Measurements from ENCODE around the gene PRRX2.

PRRX2 gene

DNA sequence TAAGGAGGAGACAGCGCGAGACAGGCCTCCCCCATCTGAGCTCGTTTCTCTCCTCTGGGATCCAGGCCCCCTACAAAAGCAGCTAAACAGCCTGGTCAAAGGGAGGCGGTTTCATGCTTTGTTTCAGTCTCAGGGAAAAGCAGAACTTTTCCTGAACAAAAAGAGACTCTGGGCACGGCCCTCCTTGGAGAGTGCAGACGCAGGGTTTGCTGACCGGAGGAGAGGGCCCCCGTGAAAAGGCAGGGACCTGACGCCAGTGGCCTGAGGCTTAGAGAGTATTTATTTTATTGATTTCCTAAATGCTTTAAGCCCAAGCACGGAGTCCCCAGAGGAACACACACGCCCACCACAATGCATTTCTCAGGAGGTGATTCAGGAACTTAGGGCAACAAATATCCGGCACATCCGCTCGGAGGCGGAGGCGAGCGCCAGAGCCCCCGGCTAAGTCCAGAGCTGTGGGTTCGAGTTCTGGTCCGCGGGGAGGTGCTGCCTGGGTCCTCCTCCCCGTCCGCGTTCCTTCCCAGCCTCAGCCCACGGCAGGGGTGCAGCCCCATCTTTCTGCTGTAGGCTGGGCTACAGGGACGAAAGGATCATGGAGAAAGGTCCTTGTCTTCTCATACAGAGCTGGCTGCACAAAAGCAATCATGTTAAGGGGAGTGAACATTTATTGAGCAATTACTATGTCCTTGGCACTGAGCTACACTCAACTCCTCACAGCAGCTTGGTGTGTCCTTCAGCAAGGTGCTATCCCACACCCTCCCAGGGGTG lies 47.4 kb downstream of the PRRX2 start (continued):
- TF ChIP-seq ZNF174 (tag by site-specific recombination; IDR thresholded peaks at IDR 0.05) (no peak), MEIS1 (CRISPR knock-in tag; IDR thresholded peaks at IDR 0.05; ENCODE audit: borderline replicate concordance) (no peak), ZNF600 (tag by site-specific recombination; IDR thresholded peaks at IDR 0.05) (peak; percentile 68), ZNF280C (tag by site-specific recombination; IDR thresholded peaks at IDR 0.05) (no peak), ZSCAN4 (tag by site-specific recombination; IDR thresholded peaks at IDR 0.05) (no peak), ZNF416 (tag by site-specific recombination; IDR thresholded peaks at IDR 0.05) (no peak), FEZF1 (tag by site-specific recombination; IDR thresholded peaks at IDR 0.05) (peak; percentile 41; the same call in 1 of the 2 replicates), ZBTB48 (tag by site-specific recombination; IDR thresholded peaks at IDR 0.05) (0 out of 2 replicates have a peak, but pooled peaks have one; percentile 11), OVOL3 (tag by site-specific recombination; IDR thresholded peaks at IDR 0.05) (no peak), ZNF19 (tag by site-specific recombination; IDR thresholded peaks at IDR 0.05; ENCODE audit: low read depth) (no peak), ZBTB44 (tag by site-specific recombination; IDR thresholded peaks at IDR 0.05) (0 out of 2 replicates have a peak, but pooled peaks have one; percentile 47), ZNF629 (tag by site-specific recombination; IDR thresholded peaks at IDR 0.05) (no peak), ZNF596 (tag by site-specific recombination; IDR thresholded peaks at IDR 0.05) (no peak), ZNF624 (tag by site-specific recombination; IDR thresholded peaks at IDR 0.05) (no peak), ZNF521 (tag by site-specific recombination; IDR thresholded peaks at IDR 0.05) (no peak), ZNF670 (tag by site-specific recombination; IDR thresholded peaks at IDR 0.05; ENCODE audit: low read depth) (no peak), EGR2 (tag by site-specific recombination; IDR thresholded peaks at IDR 0.05; ENCODE audit: low read depth) (peak; percentile 80), ZNF138 (tag by site-specific recombination; IDR thresholded peaks at IDR 0.05; ENCODE audit: borderline replicate concordance) (no peak), KLF10 (tag by site-specific recombination; IDR thresholded peaks at IDR 0.05) (peak; percentile 71), ZNF585B (tag by site-specific recombination; IDR thresholded peaks at IDR 0.05) (no peak), WT1 (tag by site-specific recombination; IDR thresholded peaks at IDR 0.05) (no peak; the same call in 1 of the 2 replicates), REPIN1 (tag by site-specific recombination; IDR thresholded peaks at IDR 0.05; ENCODE audit: low read depth) (no peak), TCF7L2 (IDR thresholded peaks at IDR 0.05; ENCODE audit: borderline replicate concordance, low read depth, low read length) (0 out of 2 replicates have a peak, but pooled peaks have one; percentile 31)
- TF ChIP-seq, protein P1, sequence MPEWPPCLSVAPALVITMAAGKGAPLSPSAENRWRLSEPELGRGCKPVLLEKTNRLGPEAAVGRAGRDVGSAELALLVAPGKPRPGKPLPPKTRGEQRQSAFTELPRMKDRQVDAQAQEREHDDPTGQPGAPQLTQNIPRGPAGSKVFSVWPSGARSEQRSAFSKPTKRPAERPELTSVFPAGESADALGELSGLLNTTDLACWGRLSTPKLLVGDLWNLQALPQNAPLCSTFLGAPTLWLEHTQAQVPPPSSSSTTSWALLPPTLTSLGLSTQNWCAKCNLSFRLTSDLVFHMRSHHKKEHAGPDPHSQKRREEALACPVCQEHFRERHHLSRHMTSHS (tag by site-specific recombination; IDR thresholded peaks at IDR 0.05) = no peak
- TF ChIP-seq, protein P2, sequence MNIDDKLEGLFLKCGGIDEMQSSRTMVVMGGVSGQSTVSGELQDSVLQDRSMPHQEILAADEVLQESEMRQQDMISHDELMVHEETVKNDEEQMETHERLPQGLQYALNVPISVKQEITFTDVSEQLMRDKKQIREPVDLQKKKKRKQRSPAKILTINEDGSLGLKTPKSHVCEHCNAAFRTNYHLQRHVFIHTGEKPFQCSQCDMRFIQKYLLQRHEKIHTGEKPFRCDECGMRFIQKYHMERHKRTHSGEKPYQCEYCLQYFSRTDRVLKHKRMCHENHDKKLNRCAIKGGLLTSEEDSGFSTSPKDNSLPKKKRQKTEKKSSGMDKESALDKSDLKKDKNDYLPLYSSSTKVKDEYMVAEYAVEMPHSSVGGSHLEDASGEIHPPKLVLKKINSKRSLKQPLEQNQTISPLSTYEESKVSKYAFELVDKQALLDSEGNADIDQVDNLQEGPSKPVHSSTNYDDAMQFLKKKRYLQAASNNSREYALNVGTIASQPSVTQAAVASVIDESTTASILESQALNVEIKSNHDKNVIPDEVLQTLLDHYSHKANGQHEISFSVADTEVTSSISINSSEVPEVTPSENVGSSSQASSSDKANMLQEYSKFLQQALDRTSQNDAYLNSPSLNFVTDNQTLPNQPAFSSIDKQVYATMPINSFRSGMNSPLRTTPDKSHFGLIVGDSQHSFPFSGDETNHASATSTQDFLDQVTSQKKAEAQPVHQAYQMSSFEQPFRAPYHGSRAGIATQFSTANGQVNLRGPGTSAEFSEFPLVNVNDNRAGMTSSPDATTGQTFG (tag by site-specific recombination; IDR thresholded peaks at IDR 0.05; ENCODE audit: borderline replicate concordance) = no peak
- TF ChIP-seq, protein P3, sequence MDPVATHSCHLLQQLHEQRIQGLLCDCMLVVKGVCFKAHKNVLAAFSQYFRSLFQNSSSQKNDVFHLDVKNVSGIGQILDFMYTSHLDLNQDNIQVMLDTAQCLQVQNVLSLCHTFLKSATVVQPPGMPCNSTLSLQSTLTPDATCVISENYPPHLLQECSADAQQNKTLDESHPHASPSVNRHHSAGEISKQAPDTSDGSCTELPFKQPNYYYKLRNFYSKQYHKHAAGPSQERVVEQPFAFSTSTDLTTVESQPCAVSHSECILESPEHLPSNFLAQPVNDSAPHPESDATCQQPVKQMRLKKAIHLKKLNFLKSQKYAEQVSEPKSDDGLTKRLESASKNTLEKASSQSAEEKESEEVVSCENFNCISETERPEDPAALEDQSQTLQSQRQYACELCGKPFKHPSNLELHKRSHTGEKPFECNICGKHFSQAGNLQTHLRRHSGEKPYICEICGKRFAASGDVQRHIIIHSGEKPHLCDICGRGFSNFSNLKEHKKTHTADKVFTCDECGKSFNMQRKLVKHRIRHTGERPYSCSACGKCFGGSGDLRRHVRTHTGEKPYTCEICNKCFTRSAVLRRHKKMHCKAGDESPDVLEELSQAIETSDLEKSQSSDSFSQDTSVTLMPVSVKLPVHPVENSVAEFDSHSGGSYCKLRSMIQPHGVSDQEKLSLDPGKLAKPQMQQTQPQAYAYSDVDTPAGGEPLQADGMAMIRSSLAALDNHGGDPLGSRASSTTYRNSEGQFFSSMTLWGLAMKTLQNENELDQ (tag by site-specific recombination; IDR thresholded peaks at IDR 0.05; ENCODE audit: low read depth) = no peak

All from HEK293 (cell line).